PC-3 (cell line): ENCODE measurements around the gene TLE5.

Source experiments
- CTCF ChIP-seq: fragments of 300-600 bp; sonication (generic); conservative IDR thresholded peaks from 2 replicates; pipeline ENCODE4 v1.5.1; 2017; ENCODE audit warnings: antibody characterized with exemption, low read depth, mild to moderate bottlenecking, low read length
- EZH2 ChIP-seq: fragments of 300-600 bp; sonication (generic); IDR thresholded peaks from one replicate; pipeline ENCODE4 v1.6.1; 2017; ENCODE audit warnings: antibody characterized with exemption, mild to moderate bottlenecking, low read length; ENCODE audit not compliant: unreplicated experiment

GRCh38 chr19:3105641-3106508 is 43.6 kb upstream of the TLE5 start:
- TF ChIP-seq EZH2 (no peak), CTCF (no peak)
